Nephron progenitor cell (in vitro differentiated cells): ENCODE data around the gene SELENOT.

Experiments
- DNase-seq: peaks from one replicate; pipeline ENCODE4 v3.0.0; 2021
- H3K27ac Mint-ChIP-seq: 2 replicates; pipeline ENCODE4 v1.8.0; 2021; ENCODE audit warnings: mild to moderate bottlenecking, moderate library complexity, mixed read lengths
- H3K27me3 Mint-ChIP-seq: 2 replicates; pipeline ENCODE4 v1.8.0; 2021; ENCODE audit warnings: mild to moderate bottlenecking, low read depth, mixed read lengths; ENCODE audit not compliant: poor library complexity
- H3K36me3 Mint-ChIP-seq: 2 replicates; pipeline ENCODE4 v1.8.0; 2021; ENCODE audit warnings: low read depth, mixed read lengths
- H3K4me1 Mint-ChIP-seq: 2 replicates; pipeline ENCODE4 v1.8.0; 2021; ENCODE audit warnings: mixed read lengths
- H3K4me3 Mint-ChIP-seq: 2 replicates; pipeline ENCODE4 v1.8.0; 2021; ENCODE audit warnings: mild to moderate bottlenecking, moderate library complexity, mixed read lengths
- H3K9me3 Mint-ChIP-seq: 2 replicates; pipeline ENCODE4 v1.8.0; 2021; ENCODE audit warnings: mild to moderate bottlenecking, moderate library complexity, mixed read lengths
- TF ChIP-seq, protein P1 (sequence below): fragments of 200-600 bp; sonication (generic); IDR thresholded peaks from 2 replicates; pipeline ENCODE4 v1.5.0; 2021; ENCODE audit warnings: antibody characterized with exemption

SELENOT gene

DNA sequence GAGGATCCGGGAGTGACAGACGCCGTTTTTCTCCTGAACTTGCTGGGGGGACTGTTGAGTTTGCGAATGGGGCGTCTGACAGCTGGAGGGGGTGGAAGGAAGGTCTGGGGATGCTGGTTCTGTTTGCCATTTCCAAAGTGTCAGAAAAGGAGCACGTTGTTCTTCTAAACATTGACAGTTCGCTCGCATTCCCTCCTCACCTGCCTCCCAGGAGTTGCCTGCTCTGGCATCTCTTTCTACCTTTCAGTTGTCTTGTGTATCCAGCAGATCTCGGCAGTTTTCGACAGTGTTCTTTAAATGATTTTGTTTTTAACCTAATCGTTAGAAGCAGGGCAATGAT, 829 bp downstream of the SELENOT start:
- Mint-ChIP-seq H3K36me3 (peaks cover 53% of the 10 kb centered on the region), H3K9me3 (peaks cover 7% of the 10 kb centered on the region), H3K4me3 (peak overlapping the region; percentile 96), H3K27ac (peak overlapping the region; percentile 99), H3K27me3 (peaks cover 3% of the 10 kb centered on the region), H3K4me1 (peaks cover 62% of the 10 kb centered on the region)
- DNase-seq = no peak
- TF ChIP-seq, protein P1, sequence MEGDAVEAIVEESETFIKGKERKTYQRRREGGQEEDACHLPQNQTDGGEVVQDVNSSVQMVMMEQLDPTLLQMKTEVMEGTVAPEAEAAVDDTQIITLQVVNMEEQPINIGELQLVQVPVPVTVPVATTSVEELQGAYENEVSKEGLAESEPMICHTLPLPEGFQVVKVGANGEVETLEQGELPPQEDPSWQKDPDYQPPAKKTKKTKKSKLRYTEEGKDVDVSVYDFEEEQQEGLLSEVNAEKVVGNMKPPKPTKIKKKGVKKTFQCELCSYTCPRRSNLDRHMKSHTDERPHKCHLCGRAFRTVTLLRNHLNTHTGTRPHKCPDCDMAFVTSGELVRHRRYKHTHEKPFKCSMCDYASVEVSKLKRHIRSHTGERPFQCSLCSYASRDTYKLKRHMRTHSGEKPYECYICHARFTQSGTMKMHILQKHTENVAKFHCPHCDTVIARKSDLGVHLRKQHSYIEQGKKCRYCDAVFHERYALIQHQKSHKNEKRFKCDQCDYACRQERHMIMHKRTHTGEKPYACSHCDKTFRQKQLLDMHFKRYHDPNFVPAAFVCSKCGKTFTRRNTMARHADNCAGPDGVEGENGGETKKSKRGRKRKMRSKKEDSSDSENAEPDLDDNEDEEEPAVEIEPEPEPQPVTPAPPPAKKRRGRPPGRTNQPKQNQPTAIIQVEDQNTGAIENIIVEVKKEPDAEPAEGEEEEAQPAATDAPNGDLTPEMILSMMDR = no peak

DNA sequence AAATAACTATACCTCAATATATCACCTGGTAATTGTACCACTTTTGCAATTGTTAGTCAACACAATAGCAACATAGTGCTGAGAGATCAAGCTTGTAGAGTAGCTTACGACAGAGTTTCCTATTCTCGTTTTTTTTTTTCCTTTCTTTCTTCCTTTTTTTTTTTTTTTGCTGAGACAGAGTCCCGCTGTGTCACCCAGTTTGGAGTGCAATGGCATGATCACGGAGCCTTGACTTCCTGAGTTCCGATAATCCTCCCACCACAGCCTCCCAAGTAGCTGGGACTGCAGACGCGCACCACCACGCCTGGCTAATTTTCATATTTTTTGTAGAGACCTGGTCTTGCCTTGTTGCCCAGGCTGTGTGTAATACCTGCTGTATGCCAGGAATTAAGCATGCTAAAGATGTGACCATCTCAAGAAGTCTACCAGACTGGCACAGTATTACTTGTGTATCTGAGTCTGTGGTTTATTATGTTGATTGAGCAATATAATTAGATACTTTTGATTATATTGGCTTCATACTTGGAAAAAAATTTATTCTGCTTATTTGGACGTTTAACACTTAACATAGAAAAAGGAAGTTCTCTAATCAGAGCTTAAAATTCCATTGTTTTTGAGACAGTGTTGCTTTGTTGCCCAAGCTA, 3.0 kb downstream of the SELENOT start:
- peaks cover 65% of the 10 kb centered on the region for H3K36me3 Mint-ChIP-seq
- DNase-seq = no peak
- no peak overlapping the region for H3K27ac Mint-ChIP-seq
- H3K4me3 Mint-ChIP-seq = peak overlapping the region; percentile 55
- peaks cover 47% of the 10 kb centered on the region for H3K4me1 Mint-ChIP-seq
- TF ChIP-seq, protein P1 = no peak
- H3K27me3 Mint-ChIP-seq = peaks cover 3% of the 10 kb centered on the region
- H3K9me3 Mint-ChIP-seq = peaks cover 8% of the 10 kb centered on the region

DNA sequence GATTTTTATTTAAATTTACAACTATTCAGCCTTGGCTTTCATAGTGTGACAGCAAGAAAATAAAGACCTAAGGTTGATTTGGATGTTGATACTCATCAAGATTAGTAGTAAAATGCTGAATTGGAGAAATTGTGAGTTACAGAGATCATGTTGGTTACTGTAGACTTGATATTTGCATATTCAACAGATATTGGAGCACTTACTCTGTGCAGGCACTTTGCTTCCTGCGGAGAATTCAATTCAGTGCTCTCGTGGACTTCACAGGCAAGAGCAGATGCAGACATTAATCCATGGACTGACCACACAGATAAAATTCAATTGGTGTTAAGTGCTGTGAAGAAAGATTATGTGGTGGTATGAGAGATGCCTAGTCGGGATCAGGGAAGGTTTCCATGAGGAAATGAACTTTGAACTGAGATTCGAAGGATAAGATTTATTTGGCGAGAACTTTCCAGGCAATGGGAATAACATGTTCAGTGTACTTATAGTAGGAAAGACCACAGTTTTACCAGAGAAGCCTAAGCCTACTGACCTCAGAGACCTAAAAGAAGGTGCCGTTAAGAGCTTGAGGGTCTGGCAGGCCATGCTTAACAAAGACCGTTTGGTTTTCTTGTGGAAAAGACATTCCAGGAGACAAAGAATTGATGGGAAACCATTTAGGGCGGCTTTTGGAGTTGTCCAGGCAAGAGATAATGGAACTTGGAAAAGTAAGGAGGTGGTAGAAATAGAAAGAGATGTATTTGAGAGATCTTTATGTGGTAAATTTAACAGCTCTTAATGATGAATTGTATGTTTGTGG, 4.3 kb downstream of the SELENOT start:
- no peak overlapping the region for H3K4me3 Mint-ChIP-seq
- no peak for DNase-seq
- peak overlapping the region; percentile 19 for H3K27ac Mint-ChIP-seq

DNA sequence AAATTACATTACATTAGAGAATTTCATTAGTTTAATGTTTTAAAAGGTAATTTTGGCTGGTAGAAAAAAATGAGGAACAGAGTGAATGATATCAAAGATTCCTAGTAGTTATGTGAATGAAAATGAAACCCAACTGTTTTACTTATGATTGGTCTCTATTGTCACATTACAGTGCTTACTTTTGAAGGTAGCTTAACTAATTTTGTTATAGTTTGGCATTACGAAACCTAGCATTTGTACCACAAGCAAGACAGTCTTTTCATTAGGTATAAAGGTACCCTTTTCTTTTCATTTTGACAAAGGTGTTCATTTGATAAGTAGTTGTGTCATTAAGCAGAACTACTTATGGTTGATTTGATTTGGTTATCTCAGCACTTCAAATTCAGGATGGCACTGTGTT, 6.9 kb downstream of the SELENOT start:
- Mint-ChIP-seq H3K36me3 (peaks cover 92% of the 10 kb centered on the region), H3K27ac (no peak overlapping the region), H3K4me3 (no peak overlapping the region), H3K27me3 (no peaks in the 10 kb centered on the region), H3K9me3 (peaks cover 35% of the 10 kb centered on the region), H3K4me1 (peaks cover 17% of the 10 kb centered on the region)
- TF ChIP-seq, protein P1 = no peak
- no peak for DNase-seq

More for the DNA sequence above, 4.3 kb downstream of the SELENOT start:
- H3K36me3 Mint-ChIP-seq = peaks cover 75% of the 10 kb centered on the region
- H3K9me3 Mint-ChIP-seq = peaks cover 13% of the 10 kb centered on the region
- H3K4me1 Mint-ChIP-seq = peaks cover 34% of the 10 kb centered on the region
- no peaks in the 10 kb centered on the region for H3K27me3 Mint-ChIP-seq
- TF ChIP-seq, protein P1 = no peak

DNA sequence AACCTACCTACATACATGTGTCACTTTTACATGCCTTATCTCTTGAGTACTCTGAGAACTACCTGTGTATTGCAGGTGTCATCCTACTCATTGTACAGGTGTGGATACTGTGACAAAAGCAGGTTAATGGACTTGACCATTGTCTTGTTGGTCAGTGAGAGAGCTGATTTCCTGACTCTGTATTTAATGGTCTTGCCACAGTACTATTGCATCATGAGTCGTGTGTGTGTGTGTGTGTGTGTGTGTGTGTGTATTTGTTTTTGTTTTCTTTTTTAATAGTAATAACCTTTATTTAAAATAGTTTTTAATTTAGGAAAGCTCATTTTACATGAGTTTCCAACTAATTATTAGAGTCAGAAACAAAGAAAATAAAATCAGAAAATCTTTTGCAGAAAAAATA, 7.7 kb downstream of the SELENOT start:
- H3K36me3 Mint-ChIP-seq = peaks cover 91% of the 10 kb centered on the region
- no peaks in the 10 kb centered on the region for H3K27me3 Mint-ChIP-seq
- DNase-seq = no peak
- no peak overlapping the region for H3K4me3 Mint-ChIP-seq
- H3K27ac Mint-ChIP-seq = no peak overlapping the region
- TF ChIP-seq, protein P1 = no peak
- peaks cover 36% of the 10 kb centered on the region for H3K9me3 Mint-ChIP-seq
- H3K4me1 Mint-ChIP-seq = peaks cover 14% of the 10 kb centered on the region

DNA sequence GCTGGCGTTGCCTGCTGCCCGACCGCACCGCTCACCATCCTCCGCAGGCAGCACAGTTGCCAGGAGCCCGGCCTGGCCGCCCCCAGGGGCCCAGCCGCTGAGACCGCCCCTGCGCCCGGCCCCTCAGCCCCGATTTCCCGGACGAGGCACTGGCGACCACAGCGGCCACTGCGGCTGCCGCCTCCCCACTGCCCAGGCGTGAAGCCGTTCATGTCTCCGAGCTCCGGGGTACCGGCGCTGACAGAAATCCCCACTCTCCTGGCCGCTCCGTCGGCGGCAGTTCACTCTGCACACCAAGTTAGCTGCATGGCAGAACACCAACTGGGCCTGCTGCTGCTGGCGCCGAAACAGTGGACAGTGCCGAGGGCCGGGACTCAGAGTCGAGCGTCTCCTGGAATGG, 8.5 kb downstream of the SELENOT start:
- DNase-seq = no peak
- H3K4me1 Mint-ChIP-seq = peaks cover 9% of the 10 kb centered on the region
- H3K27ac Mint-ChIP-seq = no peak overlapping the region
- no peaks in the 10 kb centered on the region for H3K27me3 Mint-ChIP-seq
- no peak overlapping the region for H3K4me3 Mint-ChIP-seq
- TF ChIP-seq, protein P1 = no peak
- peaks cover 33% of the 10 kb centered on the region for H3K9me3 Mint-ChIP-seq
- peaks cover 85% of the 10 kb centered on the region for H3K36me3 Mint-ChIP-seq
